ENCODE results near the gene ADAM12. TPM values are rescaled to one million over a fixed set of nuclear protein-coding genes. Genes with fewer than 3 reads are reported as not detected.

The ADAM12 gene
- total RNA-seq, 2 donors from 2014 or later, result 0.63 to 1.0 TPM

DNA sequence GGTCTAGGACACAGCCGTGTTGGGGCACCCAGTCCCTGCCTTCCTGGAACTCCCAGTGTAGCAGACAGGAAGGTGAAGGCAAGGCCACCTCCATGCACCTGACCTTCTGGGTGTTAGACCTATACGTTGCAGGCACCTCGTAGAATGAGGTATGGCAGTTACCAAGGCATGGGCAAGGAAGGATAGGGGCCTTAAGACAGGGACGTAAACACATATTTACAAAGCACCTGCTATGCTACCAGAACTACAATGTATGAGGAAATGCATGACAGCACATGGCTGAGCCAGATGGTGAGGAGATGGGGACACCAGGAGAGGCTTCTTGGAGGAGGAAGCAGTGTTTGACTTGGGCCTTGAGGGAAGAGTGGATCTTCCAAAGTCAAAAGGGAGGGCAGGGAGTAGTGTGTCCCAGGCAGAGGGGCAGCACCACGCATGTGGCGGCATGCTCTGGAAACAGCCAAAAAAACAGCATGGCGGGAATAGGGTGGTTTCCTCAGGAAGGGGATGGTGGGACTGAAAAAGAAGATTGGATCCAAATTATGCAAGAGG is 260.7 kb downstream of the ADAM12 start:
- H3K36me3 Mint-ChIP-seq (ENCODE audit: insufficient read depth in 2 of 2), result no peaks in the 10 kb centered on the region
- H3K4me3 Mint-ChIP-seq, result no peak overlapping the region
- H3K4me1 Mint-ChIP-seq (ENCODE audit: low read depth), result no peaks in the 10 kb centered on the region
- H3K27me3 Mint-ChIP-seq (ENCODE audit: low read depth), result no peaks in the 10 kb centered on the region
- no peak for DNase-seq
- H3K27ac Mint-ChIP-seq, result no peak overlapping the region
- no peak for ATAC-seq (replicated peaks in 1 of 2)
- H3K9me3 Mint-ChIP-seq, result peaks cover 2 to 3% of the 10 kb centered on the region in 2 donors

DNA sequence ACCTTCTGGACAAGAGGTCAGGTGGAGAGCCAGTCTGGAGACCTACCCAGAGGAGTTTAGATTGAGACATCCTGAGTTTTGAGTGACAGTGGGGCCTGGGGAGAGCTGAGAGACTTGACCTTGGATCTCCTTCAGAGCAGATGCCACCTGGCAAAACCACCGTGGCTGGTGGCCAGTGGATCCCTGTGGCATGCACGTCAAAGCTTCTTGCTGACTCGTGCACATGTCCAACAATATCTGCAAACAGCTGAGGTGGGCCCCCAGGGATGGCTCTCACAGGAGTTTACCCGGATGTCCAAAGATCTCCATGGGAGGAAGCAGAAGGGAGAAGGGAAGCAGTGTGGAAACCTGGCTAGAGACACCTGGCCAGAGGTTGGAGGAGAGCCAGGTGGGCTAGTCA is 261.4 kb downstream of the ADAM12 start:
- Mint-ChIP-seq H3K27me3 (ENCODE audit: low read depth) (no peaks in the 10 kb centered on the region), H3K27ac (no peak overlapping the region), H3K4me1 (ENCODE audit: low read depth) (no peaks in the 10 kb centered on the region), H3K4me3 (no peak overlapping the region), H3K36me3 (ENCODE audit: insufficient read depth in 2 of 2) (no peaks in the 10 kb centered on the region), H3K9me3 (peaks cover 2 to 3% of the 10 kb centered on the region in 2 donors)
- ATAC-seq (replicated peaks in 1 of 2), result no peak
- DNase-seq, result no peak

DNA sequence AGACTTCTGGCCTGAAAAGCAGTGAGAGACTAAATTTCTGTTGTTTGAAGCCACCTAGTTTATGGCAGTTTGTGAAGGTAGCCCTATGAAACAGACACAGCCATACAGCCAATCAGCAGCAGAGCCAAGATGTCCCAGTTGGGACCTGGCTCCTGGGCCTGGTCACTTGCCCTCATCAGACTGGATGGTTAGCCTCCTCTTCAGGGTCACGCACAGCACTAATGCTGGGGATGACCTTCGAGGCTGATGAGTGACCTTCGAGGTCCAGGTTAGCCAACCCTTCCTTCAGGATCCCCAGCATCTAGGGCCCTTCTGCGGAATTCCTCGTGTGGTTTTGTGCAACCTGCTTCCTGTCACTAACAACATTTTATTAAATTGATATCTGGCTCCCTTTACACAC is 262.3 kb downstream of the ADAM12 start:
- Mint-ChIP-seq H3K27ac (no peak overlapping the region), H3K9me3 (peaks cover 2 to 3% of the 10 kb centered on the region in 2 donors), H3K4me1 (ENCODE audit: low read depth) (no peaks in the 10 kb centered on the region), H3K4me3 (no peak overlapping the region), H3K27me3 (ENCODE audit: low read depth) (no peaks in the 10 kb centered on the region), H3K36me3 (ENCODE audit: insufficient read depth in 2 of 2) (no peaks in the 10 kb centered on the region)
- DNase-seq, result no peak
- no peak for ATAC-seq (replicated peaks in 1 of 2)

DNA sequence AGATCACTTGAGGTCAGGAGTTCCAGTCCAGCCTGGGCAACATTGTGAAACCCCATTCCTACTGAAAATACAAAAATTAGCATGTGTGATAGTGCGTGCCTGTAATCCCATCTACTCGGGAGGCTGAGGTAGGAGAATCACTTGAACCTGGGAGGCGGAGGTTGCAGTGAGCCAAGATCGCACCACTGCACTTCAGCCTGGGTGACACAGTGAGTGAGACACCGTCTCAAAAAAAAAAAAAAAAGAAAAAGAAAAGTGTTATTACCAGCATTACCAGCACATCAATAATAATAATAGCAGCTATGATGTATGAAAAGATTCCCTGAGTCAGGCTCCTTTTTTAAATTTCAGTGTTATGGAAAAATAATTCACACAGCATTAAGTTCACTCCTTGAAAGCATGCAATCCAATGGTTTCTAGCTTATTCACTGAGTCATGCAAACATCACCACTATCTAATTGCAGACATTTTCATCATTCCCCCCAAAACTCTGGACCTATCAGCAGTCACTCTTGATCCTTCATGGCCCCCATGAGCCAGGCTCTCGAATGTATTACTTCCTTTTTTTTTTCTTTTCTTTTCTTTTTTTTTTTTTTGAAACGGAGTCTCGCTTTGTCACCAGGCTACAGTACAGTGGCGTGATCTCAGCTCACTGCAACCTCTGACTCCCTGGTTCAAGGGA is 263.5 kb downstream of the ADAM12 start:
- no peak overlapping the region for H3K27ac Mint-ChIP-seq
- no peaks in the 10 kb centered on the region for H3K27me3 Mint-ChIP-seq (ENCODE audit: low read depth)
- no peak overlapping the region for H3K4me3 Mint-ChIP-seq
- ATAC-seq (replicated peaks in 1 of 2), result no peak
- peaks cover 2 to 3% of the 10 kb centered on the region in 2 donors for H3K9me3 Mint-ChIP-seq
- H3K36me3 Mint-ChIP-seq (ENCODE audit: insufficient read depth in 2 of 2), result no peaks in the 10 kb centered on the region
- no peak for DNase-seq
- H3K4me1 Mint-ChIP-seq (ENCODE audit: low read depth), result no peaks in the 10 kb centered on the region

DNA sequence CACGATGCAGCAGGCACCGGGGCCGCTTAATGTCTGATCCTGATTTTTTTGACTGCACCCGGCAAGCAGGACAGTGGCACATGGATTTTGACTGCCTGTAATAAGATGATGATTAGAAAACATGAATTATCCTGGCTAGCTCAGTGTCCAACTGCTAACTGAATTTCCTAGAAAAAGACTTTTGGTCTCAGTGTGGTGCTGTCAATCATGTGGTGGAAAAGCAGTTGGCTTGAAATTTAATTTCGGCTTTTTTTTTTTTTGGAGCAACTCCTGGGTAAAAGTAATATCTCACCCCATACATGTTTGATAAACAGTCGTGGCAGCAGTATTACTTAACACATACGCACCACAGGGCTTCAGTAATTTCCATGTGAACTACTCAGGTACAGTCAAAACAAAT is 264.2 kb downstream of the ADAM12 start:
- ATAC-seq (replicated peaks in 1 of 2), result no peak

DNA sequence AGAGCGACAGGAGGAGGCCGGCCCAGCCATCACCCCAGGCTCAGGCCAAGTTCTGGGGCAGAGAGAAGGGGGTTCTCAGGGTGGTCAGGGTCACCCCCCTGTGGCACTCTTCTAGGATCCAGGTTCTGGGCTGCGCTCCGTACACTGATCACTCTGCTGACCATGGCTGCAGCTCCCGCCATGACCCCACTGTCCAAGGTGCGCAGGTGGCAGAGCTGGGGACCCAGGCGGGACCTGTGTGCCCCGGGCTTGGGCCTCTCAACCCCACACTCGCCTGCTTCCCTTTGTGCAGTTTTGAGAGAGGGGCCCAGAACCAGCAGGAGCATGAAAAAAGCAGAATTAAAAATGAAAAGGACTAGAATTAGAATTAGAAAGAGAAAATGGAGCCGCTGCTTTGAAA is 264.8 kb downstream of the ADAM12 start:
- no peak for ATAC-seq (replicated peaks in 1 of 2)
- H3K4me1 Mint-ChIP-seq (ENCODE audit: low read depth), result no peaks in the 10 kb centered on the region
- no peak overlapping the region for H3K27ac Mint-ChIP-seq
- no peaks in the 10 kb centered on the region for H3K27me3 Mint-ChIP-seq (ENCODE audit: low read depth)
- no peak overlapping the region for H3K4me3 Mint-ChIP-seq
- no peak for DNase-seq
- H3K36me3 Mint-ChIP-seq (ENCODE audit: insufficient read depth in 2 of 2), result no peaks in the 10 kb centered on the region
- peaks cover 2 to 3% of the 10 kb centered on the region in 2 donors for H3K9me3 Mint-ChIP-seq

More for the DNA sequence above, 264.2 kb downstream of the ADAM12 start:
- no peak overlapping the region for H3K4me3 Mint-ChIP-seq
- no peaks in the 10 kb centered on the region for H3K36me3 Mint-ChIP-seq (ENCODE audit: insufficient read depth in 2 of 2)
- H3K27me3 Mint-ChIP-seq (ENCODE audit: low read depth), result no peaks in the 10 kb centered on the region
- DNase-seq, result no peak
- H3K4me1 Mint-ChIP-seq (ENCODE audit: low read depth), result no peaks in the 10 kb centered on the region
- H3K9me3 Mint-ChIP-seq, result peaks cover 2 to 3% of the 10 kb centered on the region in 2 donors
- H3K27ac Mint-ChIP-seq, result no peak overlapping the region

DNA sequence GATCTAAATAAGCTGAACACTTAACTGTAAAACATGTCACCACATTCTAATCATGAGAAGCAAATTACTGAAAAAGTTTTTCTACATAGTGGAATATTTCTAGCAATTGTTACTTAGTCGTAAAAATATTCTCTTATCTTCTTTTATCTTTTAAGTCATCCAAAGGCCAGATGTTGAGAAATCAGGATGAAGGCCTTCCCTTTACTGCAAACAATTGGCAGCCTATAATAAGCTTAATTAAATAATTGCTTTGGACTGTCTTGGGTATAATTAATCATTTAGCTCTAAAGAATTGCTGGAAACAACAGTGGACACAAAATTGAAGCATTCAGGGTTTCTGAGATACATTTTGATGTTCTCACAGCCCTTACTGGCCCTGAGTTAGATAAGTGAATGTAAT is 265.4 kb downstream of the ADAM12 start:
- Mint-ChIP-seq H3K9me3 (peaks cover 0 to 3% of the 10 kb centered on the region in 2 donors), H3K27me3 (ENCODE audit: low read depth) (no peaks in the 10 kb centered on the region), H3K4me3 (no peak overlapping the region), H3K4me1 (ENCODE audit: low read depth) (no peaks in the 10 kb centered on the region), H3K27ac (no peak overlapping the region), H3K36me3 (ENCODE audit: insufficient read depth in 2 of 2) (no peaks in the 10 kb centered on the region)
- no peak for ATAC-seq (replicated peaks in 1 of 2)
- DNase-seq, result no peak

DNA sequence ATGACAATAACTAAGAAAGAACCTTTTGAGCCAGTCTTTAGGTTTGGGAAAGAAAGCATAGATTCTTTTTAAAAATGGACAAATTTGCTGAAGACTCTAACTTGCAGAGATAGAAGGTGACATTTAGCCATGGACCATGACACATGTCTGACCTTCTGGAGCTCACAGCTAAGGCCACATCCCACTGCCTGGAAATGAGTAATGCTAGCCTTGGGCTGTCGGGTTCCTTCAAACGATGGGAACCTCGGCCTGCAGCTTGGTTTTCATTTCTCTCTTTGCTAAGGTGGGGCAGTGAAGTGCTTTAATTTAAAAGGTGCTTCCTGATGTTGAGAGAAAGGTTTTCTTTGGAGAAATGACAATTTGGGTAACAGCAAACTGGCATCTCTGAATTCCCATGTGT is 268.7 kb downstream of the ADAM12 start:
- Mint-ChIP-seq H3K9me3 (no peaks in the 10 kb centered on the region), H3K4me3 (no peak overlapping the region), H3K27ac (no peak overlapping the region), H3K36me3 (ENCODE audit: insufficient read depth in 2 of 2) (no peaks in the 10 kb centered on the region), H3K4me1 (ENCODE audit: low read depth) (no peaks in the 10 kb centered on the region), H3K27me3 (ENCODE audit: low read depth) (no peaks in the 10 kb centered on the region)
- ATAC-seq (replicated peaks in 1 of 2) (no peak), DNase-seq (no peak)

DNA sequence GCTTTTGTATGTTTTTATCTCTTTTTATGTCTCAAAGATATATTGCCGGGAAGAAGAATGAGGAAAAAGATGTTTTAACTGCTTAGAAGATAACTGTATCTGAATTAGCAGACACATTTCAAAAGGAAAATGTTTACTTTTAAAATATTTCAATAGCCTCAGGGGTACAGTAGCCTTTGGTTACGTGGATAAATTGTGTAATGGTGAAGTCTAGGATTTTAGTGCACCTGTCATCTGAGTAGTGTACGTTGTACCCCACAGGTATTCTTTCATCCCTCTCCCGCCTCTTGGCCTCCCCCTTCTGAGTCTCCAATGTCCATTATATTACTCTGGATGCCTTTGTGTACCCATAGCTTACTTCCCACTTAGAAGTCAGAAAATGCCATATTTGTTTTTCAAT is 269.8 kb downstream of the ADAM12 start:
- DNase-seq, result no peak
- no peak for ATAC-seq (replicated peaks in 1 of 2)
- Mint-ChIP-seq H3K36me3 (ENCODE audit: insufficient read depth in 2 of 2) (no peaks in the 10 kb centered on the region), H3K27me3 (ENCODE audit: low read depth) (no peaks in the 10 kb centered on the region), H3K4me1 (ENCODE audit: low read depth) (no peaks in the 10 kb centered on the region), H3K4me3 (no peak overlapping the region), H3K27ac (no peak overlapping the region), H3K9me3 (peaks cover 2% of the 10 kb centered on the region in 2 donors)

DNA sequence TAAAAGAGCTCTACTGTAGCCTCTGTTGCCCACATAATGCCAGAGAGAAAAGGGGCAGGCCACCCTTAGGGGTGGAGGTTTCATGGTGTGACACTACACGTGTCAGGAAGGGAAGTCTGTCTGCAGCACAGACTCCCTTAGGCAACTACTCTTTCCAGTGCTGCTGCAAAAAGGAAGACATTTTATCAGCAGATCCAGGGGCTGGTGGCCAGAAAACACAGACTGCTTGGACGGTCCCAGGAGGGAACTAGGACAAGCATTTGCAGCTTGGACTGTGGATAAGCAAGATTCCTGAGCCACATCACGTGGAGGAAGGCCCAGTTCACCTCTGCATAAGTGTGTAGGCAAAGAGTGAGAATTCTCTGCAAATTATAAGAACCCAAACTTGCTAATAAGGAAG is 271.1 kb downstream of the ADAM12 start:
- no peak for DNase-seq
- Mint-ChIP-seq H3K27me3 (ENCODE audit: low read depth) (no peaks in the 10 kb centered on the region), H3K36me3 (ENCODE audit: insufficient read depth in 2 of 2) (no peaks in the 10 kb centered on the region)

DNA sequence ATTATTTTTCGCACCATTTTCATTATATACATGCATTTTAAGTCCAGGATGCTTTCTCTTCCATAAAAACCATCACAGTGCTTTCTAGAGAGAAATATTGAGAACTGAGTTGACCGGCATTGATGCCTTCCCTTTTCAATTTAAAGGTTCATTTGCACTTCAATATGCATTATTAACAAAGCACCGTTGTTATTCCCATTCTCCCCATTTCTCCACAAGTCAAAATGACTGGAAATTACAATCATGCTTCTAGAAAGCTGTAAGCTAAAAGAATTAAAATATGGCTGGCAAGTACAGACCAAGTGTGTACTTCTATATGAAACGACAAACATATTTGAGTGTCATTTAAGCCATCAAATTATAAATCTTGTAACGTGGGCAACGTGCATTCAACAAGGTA is 272.4 kb downstream of the ADAM12 start:
- H3K36me3 Mint-ChIP-seq (ENCODE audit: insufficient read depth in 2 of 2), result no peaks in the 10 kb centered on the region
- H3K9me3 Mint-ChIP-seq, result peaks cover 2% of the 10 kb centered on the region in 2 donors
- no peaks in the 10 kb centered on the region for H3K27me3 Mint-ChIP-seq (ENCODE audit: low read depth)
- no peak for ATAC-seq (replicated peaks in 1 of 2)
- H3K4me1 Mint-ChIP-seq (ENCODE audit: low read depth), result no peaks in the 10 kb centered on the region
- H3K27ac Mint-ChIP-seq, result no peak overlapping the region
- H3K4me3 Mint-ChIP-seq, result no peak overlapping the region
- no peak for DNase-seq

More for the DNA sequence above, 271.1 kb downstream of the ADAM12 start:
- Mint-ChIP-seq H3K27ac (no peak overlapping the region), H3K4me3 (no peak overlapping the region), H3K4me1 (ENCODE audit: low read depth) (no peaks in the 10 kb centered on the region), H3K9me3 (peaks cover 2% of the 10 kb centered on the region in 2 donors)
- no peak for ATAC-seq (replicated peaks in 1 of 2)

DNA sequence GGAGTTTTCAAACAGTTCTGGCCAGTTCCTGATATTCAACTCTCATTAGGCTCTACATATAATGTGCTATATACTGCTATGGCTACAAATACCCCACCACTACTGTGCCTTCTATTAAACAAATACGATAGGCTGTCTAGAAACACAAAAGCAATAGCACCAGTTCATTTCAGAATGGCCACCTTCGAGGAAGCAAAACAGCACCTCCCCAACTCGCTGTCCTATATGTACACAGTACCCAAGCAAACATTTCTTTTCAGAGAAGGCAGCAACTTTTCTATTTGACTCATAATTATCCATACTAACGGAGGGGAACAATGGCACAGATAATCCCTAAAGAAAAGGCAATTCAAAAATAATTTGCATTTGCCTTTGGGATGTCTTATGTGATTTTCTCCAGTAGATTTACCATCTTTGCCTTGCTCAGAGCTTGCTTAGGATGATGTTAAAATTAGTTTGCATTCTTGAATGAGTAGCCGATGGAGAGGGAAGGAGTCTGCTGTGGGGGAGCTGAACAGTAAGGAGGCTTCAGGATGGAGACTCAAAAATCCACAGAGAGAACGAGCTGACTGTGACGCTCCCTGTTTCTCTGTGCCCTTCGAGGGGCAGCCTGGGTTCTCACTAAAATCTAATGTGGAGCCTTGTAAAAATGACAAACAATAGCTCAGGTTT is 273.3 kb downstream of the ADAM12 start:
- H3K27me3 Mint-ChIP-seq (ENCODE audit: low read depth), result peaks cover 2% of the 10 kb centered on the region

DNA sequence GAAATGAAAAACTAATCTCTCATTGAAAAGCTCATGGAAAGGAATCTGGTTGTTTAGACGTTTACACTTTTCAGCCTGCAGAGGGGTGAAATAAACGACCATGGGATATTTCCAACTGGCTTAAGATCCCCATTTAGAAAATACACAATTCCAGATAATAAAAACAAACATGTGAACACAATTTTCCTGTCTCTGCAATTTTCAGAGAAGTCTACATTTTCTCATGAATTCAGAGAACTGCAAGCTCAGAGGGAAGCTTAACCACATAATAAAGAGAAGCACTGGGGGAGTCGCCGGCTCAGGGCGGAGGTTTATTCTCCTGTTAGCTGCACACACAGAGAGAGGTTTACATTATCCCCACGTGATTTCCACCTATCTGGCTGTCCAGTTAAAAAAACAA is 276.8 kb downstream of the ADAM12 start:
- peaks cover 2% of the 10 kb centered on the region in 2 donors for H3K9me3 Mint-ChIP-seq
- H3K4me1 Mint-ChIP-seq (ENCODE audit: low read depth), result no peaks in the 10 kb centered on the region
- DNase-seq (no peak), ATAC-seq (replicated peaks in 1 of 2) (no peak)
- no peak overlapping the region for H3K4me3 Mint-ChIP-seq
- peaks cover 11% of the 10 kb centered on the region for H3K27me3 Mint-ChIP-seq (ENCODE audit: low read depth)
- peaks cover 0 to 2% of the 10 kb centered on the region in 2 donors for H3K36me3 Mint-ChIP-seq (ENCODE audit: insufficient read depth in 2 of 2)
- no peak overlapping the region for H3K27ac Mint-ChIP-seq

More for the DNA sequence above, 273.3 kb downstream of the ADAM12 start:
- H3K27ac Mint-ChIP-seq, result no peak overlapping the region
- H3K4me3 Mint-ChIP-seq, result no peak overlapping the region
- DNase-seq, result no peak
- H3K36me3 Mint-ChIP-seq (ENCODE audit: insufficient read depth in 2 of 2), result no peaks in the 10 kb centered on the region
- H3K4me1 Mint-ChIP-seq (ENCODE audit: low read depth), result no peaks in the 10 kb centered on the region
- no peak for ATAC-seq (replicated peaks in 1 of 2)
- H3K9me3 Mint-ChIP-seq, result peaks cover 2% of the 10 kb centered on the region in 2 donors

Measured in activated T-cell treated with anti-CD3 and anti-CD28 coated beads, Interleukin-2, amount 50 U/mL, for 72 hours (primary cell).